GM12878 (cell line): Measurements from ENCODE around the gene C2orf68. TPM values are rescaled to one million over a fixed set of nuclear protein-coding genes. Genes with fewer than 3 reads are reported as not detected.

Experiments used
- BRCA1 ChIP-seq: IDR thresholded peaks from 2 replicates; pipeline ENCODE4 v1.6.1; 2011; ENCODE audit warnings: low read depth, low read length, improper control_type of control experiment
- CREM ChIP-seq: IDR thresholded peaks from 2 replicates; pipeline ENCODE4 v1.6.1; 2014; ENCODE audit warnings: antibody characterized with exemption, low read depth
- E4F1 ChIP-seq: fragments of 450-650 bp; IDR thresholded peaks from 2 replicates; pipeline ENCODE4 v1.6.1; 2018; ENCODE audit warnings: borderline replicate concordance, mild to moderate bottlenecking; ENCODE audit not compliant: partially characterized antibody
- HCFC1 ChIP-seq: fragments of 150-350 bp; IDR thresholded peaks from 2 replicates; pipeline ENCODE4 v1.6.1; 2014; ENCODE audit warnings: low read length
- HDGF ChIP-seq: fragments of 450-650 bp; IDR thresholded peaks from 2 replicates; pipeline ENCODE4 v1.6.1; 2016; ENCODE audit warnings: antibody characterized with exemption
- IRF3 ChIP-seq: fragments of 450-650 bp; IDR thresholded peaks from 2 replicates; pipeline ENCODE4 v1.6.1; 2014; ENCODE audit warnings: mild to moderate bottlenecking
- JUNB ChIP-seq: IDR thresholded peaks from 2 replicates; pipeline ENCODE4 v1.6.1; 2016; ENCODE audit warnings: antibody characterized with exemption, mild to moderate bottlenecking
- NFXL1 ChIP-seq: fragments of 450-650 bp; IDR thresholded peaks from 2 replicates; pipeline ENCODE4 v1.6.1; 2017; ENCODE audit warnings: antibody characterized with exemption, mild to moderate bottlenecking, borderline replicate concordance
- PAX8 ChIP-seq: fragments of 450-650 bp; IDR thresholded peaks from 2 replicates; pipeline ENCODE4 v1.6.1; 2017; ENCODE audit warnings: mild to moderate bottlenecking, moderate library complexity
- POLR2AphosphoS2 ChIP-seq: IDR thresholded peaks from 2 replicates; pipeline ENCODE4 v1.6.1; 2011; ENCODE audit warnings: low read depth, mild to moderate bottlenecking, low read length, improper control_type of control experiment, moderate library complexity
- RBBP5 ChIP-seq: fragments of 200-600 bp; sonication (generic); conservative IDR thresholded peaks from 2 replicates; pipeline ENCODE4 v1.6.1; 2016
- SKIL ChIP-seq: fragments of 450-650 bp; IDR thresholded peaks from 2 replicates; pipeline ENCODE4 v1.6.1; 2017; ENCODE audit warnings: mild to moderate bottlenecking, low read depth, inconsistent platforms; ENCODE audit not compliant: poor library complexity, severe bottlenecking
- SP1 ChIP-seq: IDR thresholded peaks from one replicate; pipeline ENCODE4 v1.6.1; 2011; ENCODE audit warnings: low read depth, low read length
- ZBTB40 ChIP-seq: fragments of 450-650 bp; IDR thresholded peaks from 2 replicates; pipeline ENCODE4 v1.6.1; 2016; ENCODE audit warnings: mild to moderate bottlenecking, moderate library complexity, borderline replicate concordance
- ZNF274 ChIP-seq: IDR thresholded peaks from one replicate; pipeline ENCODE4 v1.8.0; 2011; ENCODE audit not compliant: insufficient read length, insufficient read depth
- ZNF622 ChIP-seq: fragments of 450-650 bp; IDR thresholded peaks from 2 replicates; pipeline ENCODE4 v1.6.1; 2017; ENCODE audit warnings: mild to moderate bottlenecking, inconsistent platforms
- polyA plus RNA-seq, 11 experiments: library from polyadenylated mRNA; depleted of rRNA in 4 of 11; unstranded in 6 of 11; stranded (reverse) in 5 of 11; fragments of >200 nt; fragmentation: Nextera tagmentation in 4 of 11; fragmentation: Illumina TruSeq in 1 of 11; extraction: Ambion mirVana in 4 of 11; extraction: Trizol in 1 of 11; gene quantifications; 1 replicate in 1 of 11; 2 replicates in 10 of 11; pipeline versions ENCODE4 v1.2.1 to v1.2.3, GENCODE V29; 2011 to 2016; ENCODE audit warnings: inconsistent platforms in 2 of 11, missing spikeins in 2 of 11, low read depth in 1 of 11
- total RNA-seq, 4 experiments: library from RNA; depleted of rRNA in 3 of 4; stranded (reverse); fragments of >200 nt in 3 of 4; fragmentation: Illumina TruSeq in 1 of 4; extraction: Trizol in 1 of 4; gene quantifications; 2 replicates each; pipeline versions ENCODE4 v1.2.1 to v1.2.3, GENCODE V29; 2013 to 2021
- TF ChIP-seq, protein P1 (sequence below): fragments of 450-650 bp; IDR thresholded peaks from 2 replicates; pipeline ENCODE4 v1.6.1; 2017; ENCODE audit warnings: borderline replicate concordance

The C2orf68 gene
- total and polyA plus RNA-seq, 10 of the 15 experiments (the other 5 are each of a cell fraction or from before 2014, with no cell fraction given), result 12.7 to 56.1 (median 28.4) TPM

- TF ChIP-seq E4F1 (peak; percentile 99), ZNF274 (no peak), HCFC1 (peak; percentile 68), NFXL1 (peak; percentile 87; the same call in 1 of the 2 replicates), SP1 (peak; percentile 46), RBBP5 (no peak), IRF3 (no peak), HDGF (0 out of 2 replicates have a peak, but pooled peaks have one; percentile 41), JUNB (peak; percentile 89), BRCA1 (no peak), SKIL (peak; percentile 56), CREM (peak; percentile 93), PAX8 (no peak), ZNF622 (no peak), POLR2AphosphoS2 (peak; percentile 90), ZBTB40 (peak; percentile 53; the same call in 1 of the 2 replicates)
- TF ChIP-seq, protein P1, sequence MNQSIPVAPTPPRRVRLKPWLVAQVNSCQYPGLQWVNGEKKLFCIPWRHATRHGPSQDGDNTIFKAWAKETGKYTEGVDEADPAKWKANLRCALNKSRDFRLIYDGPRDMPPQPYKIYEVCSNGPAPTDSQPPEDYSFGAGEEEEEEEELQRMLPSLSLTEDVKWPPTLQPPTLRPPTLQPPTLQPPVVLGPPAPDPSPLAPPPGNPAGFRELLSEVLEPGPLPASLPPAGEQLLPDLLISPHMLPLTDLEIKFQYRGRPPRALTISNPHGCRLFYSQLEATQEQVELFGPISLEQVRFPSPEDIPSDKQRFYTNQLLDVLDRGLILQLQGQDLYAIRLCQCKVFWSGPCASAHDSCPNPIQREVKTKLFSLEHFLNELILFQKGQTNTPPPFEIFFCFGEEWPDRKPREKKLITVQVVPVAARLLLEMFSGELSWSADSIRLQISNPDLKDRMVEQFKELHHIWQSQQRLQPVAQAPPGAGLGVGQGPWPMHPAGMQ, result no peak
Observed at GRCh38 chr2:85561280-85562212, 50.3 kb downstream of the C2orf68 start, which contains the start of gene GGCX (continued).
